Ammon's horn (tissue), 1 donor: Measurements from ENCODE around the gene INAFM2.

Experiments
- DNase-seq: peaks from one replicate; pipeline ENCODE4 v3.0.0-alpha.2; 2016; ENCODE audit warnings: low spot score

The INAFM2 gene

DNA sequence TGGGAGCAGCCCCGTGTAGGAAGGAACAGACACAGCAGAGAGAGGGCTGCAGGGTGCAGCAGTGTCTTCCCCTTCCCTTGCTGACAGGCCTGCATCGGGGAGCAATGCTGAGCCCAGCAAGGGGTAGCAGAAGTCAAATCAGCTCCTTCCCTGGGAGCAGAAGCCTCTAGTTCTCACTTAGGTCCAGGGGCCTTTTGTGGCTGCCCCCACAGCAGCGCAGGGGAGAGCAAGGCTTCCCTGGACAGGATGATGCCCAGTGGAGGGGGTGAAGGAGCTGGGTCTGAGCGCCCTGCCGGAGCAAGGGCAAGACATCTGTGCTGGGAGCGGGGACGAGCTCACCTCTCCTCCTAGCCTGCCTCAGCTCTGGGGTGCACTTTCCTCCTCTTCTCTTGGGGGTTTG lies 16.6 kb upstream of the INAFM2 start:
- DNase-seq = no peak

DNA sequence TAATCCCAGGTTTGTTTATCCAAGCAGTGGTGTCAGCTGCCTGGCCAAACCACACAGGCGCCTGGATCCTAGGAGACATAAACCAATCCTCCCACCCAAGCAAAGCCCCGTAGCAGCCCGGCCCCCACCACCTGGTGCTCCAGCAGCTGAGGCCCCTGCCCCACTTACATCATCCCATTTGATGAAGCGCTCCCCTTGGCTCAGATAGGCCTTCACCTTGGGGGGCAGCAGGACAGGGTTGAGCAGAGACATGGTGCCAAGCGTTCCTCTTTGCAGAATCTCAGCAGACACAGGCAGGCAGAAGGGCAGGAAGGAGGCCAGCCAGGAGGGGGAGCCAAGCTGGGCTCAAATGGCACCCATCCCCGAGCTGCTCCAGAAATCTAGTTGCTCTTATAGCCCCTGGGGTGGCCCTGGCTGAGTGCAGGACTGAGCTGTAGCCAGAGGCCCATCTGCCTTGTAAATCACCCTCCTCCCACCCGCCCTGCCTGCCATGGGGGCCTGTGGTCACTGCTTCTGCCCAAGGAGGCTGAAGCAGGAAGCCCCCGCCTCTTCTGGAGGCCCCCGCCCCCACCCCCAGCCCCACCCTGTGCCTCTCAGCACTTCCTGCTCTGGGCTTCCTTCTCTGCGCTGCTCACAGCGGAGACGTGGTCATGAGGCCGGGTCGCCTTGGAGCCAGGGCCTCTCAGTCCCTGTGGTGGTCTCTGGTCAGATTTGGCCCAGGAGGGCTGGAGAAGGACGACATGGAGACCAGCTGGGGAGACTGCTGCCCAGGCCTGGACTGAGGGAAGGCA lies 15.9 kb upstream of the INAFM2 start, which contains the start of gene PLCB2:
Gene PLCB2 (minus strand): TSS at position 515 of the 791 bp plus-strand sequence. CDS start 263 bp downstream, at position 252.
- peak; percentile 62 for DNase-seq

DNA sequence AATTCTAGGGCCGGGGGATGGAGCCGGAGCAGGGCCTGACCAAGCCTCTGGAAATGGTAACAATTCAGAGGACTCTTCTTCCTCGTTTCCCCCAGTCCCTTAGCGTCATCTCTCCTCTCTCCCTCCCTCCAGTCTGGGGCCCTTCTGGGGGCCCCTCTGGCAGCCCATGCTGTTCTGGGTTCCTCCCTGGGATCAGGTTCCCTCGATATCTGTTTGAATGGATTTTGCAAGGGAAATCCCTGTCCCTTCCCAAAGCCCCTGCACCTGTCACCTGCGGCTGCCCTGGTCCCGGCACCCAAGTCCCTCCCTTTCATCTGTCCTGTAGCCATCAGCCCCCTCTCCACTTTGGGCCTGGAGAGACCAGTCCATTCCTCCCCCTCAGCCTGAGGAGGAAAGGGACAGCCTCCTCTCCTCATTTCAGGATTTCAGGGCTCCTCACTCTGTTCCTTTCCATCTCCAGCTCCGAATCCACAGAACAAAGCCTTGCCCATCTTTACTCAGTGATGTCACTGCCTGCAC lies 14.1 kb upstream of the INAFM2 start:
- no peak for DNase-seq

DNA sequence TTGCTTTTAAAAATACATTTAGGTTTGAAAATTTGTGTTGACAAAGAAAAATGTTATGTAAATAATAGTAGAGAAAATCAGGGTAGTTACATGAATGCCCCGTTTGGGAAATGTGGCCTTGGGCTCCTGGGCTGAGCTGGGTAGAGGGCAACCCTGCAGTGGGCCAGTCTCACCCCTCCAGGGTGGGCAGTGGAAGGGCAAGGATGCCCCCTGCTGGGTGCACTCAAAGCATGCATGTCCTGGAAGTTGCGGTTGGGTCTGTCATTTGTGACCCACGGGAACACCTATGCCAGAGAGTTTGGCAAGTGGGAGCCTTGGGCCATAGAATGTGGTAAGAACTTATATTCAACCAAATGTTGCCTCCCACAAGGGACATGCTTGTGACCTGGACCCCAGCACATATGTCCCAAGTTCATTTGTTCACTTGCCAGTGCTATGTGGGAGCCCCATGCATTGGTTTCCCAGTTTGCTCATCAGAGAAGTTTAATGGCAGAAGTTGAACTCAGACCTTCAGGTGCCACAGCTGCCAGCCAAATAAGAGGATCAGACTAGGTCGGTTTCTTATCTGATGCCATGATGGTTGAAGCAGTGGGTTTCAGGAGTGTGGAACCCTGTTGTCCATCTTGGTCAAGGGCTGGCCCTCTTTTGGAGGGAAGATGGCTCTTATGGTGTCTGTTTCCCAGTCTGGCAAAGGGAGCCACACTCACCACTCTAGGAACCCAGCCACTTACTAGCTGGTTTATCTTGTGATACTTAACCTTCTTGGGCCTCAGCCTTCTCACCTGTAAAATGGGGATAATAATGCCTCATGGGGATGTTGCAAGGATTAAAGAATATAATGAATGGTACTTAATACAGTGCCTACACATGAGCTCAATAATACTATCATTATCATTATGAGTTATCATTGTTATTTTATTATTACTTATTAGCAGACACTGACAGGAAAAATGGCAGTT lies 13.2 kb upstream of the INAFM2 start:
- DNase-seq = peak; percentile 72

DNA sequence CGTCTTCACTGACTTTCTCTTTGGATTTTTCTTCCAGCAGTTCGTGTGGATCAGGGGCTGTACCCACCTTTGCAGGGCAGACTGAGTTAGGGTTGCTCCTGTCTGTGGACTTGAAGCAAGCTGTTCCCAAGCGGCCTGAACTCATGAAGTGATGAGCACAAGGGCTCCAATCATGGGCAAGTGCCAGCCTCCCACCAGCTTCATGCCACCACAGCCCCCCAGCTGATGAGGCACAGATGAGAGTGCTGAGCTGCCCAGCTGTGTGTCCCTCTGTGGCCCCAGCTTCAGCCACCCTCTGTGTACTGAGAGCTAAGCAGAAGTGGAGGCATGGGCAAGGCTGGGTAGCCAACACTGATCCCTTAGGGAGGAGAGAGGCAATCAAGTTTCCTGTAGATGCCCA lies 12.5 kb upstream of the INAFM2 start:
- DNase-seq = no peak

DNA sequence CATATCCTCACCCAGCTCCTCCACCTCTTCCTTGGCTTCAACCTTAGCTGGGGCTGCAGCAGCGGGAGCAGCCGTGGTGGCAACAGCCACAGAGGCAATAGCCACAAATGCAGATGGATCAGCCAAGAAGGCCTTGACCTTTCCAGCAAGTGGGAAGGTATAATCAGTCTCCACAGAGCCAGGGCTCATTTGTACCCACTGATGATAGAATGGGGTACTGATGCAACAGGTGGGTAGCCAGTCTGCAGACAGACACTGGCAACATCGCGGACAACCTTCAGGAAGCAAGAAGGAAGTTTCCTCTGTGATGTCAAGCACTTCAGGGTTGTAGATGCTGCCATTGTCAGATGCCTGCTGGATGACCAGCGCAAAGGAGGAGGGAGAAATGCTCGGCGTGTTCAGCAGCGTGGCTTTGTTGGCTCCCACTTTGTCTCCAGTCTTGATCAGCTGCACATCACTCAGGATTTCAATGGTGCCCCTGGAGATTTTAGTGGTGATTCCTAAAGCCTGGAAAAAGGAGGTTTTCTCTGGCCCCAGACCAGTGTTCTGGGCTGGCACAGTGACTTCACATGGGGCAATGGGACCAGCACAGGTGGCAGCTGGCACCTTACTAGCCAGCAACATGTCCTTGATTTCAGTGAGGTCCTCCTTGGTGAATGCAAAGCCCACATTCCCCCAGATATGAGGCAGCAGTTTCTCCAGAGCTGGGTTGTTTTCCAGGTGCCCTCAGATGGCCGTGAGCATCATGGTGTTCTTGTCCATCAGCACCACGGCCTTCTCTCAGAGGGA lies 10.9 kb upstream of the INAFM2 start:
- DNase-seq = no peak

DNA sequence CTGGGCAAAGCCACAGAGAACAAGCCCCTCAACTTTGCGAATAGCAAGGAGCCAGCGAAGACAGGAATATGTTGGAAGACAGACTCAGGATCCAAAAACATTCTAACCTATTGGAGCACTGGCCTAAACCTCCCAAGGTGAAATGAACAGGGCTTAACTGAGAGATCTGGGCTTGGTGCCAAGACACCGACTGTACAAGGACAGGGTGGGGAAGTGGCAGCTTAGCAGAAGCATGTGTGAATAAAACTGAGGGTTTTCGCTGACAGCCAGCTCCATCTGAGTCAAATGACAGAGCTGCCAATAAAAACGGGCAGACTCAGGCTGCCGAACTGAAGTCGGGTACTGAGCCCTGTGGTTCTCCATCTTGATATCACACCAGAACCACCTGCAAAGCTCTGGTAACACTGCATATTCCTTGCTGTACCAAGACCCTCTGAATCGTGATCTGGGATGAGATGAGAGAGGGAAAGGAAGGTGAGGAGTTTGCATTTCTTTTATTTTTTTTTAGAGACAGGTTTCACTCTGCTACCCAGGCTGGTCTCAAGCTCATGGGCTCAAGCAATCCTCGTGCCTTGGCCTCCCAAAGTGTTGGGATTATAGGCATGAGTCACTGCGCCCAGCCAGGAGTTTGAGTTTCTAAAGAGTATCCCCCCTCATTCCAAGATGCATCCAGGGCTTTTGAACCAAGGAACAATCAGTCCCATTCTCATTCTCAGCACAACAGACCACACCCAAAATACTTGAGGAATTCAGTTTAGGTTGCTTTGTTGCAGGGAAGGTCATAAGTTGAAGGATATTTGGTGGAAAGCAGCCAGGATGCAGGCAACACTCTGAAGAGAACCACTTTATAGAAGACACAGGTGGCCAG lies 9.7 kb upstream of the INAFM2 start:
- peak; percentile 72 for DNase-seq

DNA sequence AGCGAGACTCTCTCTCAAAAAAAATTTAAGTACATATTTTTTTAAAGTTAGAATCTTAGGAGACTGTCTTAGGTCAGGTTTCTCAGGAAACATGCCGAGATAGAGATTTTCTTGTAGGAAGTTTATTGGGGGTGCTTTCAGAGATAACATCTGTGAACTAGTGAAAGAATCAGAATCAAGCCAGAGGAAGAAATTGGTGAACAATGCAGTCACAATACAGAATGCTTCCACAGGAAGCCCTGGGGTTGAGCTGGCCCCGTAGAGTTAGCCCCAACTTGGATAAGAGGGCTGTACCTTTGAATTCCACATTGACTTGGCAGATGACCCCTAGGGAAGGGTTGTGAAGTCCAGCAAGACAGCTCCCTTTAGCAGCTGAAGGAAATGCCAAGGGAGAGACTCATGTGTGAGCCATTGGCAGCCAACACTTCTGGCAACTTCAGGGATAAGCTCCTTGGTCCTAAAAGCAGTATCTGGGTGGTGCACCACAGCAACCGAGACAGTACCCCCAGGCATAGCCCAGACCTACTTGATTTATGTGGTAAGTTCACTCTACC lies 8.7 kb upstream of the INAFM2 start:
- DNase-seq = no peak

DNA sequence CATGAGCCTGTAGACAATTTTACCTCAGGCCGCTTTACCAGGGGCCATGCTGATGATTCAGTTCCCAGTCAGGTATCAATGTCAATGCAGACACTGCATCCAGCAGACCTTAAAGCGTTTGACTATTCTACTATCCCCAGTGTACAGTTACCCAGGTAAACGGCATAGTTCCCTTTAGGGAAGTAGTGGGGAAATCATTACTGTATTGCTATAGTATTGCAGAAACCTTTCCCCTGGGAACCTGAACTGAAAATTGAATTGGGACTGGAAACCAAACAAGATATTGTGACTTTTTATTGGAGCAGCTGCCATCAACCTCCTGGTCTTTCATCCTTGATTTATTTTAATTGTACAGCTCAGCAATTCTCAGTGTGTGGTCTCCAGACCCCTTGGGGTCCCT lies 6.6 kb upstream of the INAFM2 start:
- DNase-seq = no peak

DNA sequence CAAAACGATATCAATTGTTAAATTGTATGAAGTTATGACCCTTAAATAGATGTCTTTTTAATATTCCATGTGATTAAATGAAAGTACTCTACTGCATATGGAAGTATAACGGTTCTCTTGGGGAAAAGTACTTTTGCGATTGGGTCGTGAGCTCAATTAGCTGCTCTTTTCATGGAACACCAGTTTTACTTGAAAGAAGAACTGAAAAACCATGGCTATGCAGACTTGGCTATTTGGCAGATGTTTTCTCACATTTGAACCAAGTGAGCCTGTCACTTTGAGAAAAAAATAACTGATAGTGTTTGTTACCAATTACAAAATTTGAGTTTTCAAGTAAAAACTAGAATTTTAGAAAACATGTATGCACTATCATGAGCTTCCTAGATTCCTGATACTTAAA lies 5.9 kb upstream of the INAFM2 start:
- no peak for DNase-seq

DNA sequence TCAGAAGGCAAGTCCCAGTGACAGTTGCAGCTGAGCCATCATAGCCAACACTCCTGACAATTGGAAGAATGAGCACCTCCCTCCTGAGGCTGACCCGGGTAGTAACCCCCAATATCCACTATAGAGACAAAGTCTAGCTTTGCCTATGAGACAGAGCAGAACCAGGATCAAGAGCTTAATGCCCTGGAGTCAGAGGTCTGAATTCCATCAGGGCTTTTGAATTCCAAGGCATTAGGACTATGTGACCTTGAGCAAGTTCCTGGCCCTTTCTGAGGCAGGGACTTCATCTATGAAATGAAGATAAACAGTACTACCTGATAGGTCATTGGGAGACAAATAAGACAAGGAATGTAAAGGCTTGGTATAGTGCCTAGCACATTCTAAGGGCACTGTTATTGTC lies 3.1 kb upstream of the INAFM2 start:
- DNase-seq = no peak

DNA sequence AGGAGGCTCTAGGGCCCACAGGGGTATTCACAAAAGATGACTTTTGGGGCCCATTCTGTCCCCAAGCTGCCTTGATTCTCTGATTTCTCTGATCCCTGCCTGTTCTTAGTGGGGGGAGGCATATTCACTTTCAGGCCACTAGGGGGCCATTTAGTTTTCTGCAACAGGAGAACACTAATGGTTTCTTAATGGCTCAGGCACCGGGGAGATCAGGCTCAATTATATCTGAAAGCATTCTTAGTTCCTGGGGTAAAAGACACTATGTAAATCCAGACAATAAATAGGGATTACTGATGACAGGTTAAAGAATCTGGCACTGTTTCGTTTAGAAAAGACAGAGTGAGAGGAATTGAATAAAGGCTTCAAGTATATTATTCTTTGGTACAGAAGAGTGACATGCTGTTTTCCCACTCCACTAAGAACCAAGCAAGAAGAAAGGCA lies 2.5 kb upstream of the INAFM2 start:
- peak; percentile 77 for DNase-seq

DNA sequence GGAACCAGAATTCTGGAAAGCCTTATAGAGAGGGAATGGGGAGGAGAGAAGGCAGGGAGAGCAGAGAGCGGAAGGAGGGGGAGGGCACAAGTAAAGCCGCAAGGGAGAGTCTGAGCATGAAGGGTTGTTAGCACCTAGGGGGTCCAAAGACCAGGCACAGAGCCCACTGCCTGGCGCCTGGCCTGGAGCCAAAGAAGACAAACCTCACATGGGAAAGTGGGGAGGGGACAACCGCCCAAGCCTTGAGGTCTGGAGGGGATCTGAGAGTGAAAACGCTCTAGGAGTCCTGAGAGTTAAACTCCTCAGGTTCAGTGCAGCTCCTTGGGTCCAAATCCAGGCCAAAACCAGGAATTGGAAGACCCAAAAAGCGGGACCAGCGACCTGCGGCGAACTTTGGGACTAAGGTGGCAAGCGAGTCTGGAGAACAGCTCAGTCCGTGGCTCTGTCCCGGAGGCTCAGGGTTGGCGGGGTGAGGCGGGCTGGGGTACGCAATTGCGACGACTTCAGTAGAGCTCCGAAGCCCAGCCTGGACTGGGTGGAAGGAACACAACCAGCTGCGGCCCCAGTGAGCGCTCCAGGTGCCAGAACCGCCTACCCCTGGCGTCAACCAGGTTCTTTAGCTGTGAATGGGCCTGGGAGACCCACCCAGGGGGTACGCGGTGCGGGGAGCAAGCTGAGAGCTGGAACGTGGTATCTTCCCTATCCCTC lies 807 bp upstream of the INAFM2 start:
- no peak for DNase-seq

DNA sequence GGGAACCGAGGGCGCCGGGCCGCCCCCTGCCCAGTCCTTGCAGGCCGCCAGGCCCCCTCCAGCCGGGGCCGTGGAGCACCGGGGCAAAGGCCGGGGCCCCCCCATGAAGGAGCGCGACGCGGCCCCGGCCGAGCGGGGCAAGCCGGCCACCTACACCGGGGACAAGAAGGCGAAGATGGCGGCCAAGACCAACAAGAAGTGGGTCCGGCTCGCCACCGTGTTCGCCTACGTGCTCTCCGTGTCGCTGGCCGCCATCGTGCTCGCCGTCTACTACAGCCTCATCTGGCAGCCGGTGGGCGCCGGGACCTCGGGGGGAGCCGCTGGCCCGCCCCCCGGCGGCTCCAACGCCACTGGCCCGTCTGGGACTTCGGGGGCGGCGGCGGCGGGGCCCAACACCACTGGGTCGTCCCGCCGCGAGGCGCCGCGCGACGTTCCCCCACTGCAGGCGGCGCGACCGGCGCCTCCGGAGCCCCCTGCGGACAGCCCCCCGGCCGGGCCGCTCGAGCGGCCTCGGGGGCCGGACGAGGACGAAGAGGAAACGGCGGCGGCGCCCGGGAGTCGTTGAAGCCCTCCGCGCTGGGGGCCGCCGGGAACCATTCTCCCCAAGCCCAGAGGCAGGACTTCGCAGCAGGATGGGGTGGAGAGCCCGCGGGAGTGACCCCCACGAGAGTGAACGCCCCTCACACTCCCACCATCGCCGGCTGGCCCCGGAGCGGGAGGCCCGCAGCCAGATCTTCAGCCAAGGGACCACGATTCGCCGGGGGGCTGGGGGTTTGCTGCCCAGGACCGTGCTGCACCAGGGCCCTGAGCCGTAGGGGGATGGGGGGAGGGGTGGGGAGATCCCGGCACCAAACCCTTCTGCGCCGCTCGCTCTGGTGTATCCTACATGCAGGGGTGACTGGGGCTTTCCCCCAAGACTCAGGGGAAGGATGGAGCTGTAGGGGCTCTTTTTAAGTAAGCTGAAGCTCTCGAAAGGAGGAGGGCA lies 753 bp downstream of the INAFM2 start:
- no peak for DNase-seq

DNA sequence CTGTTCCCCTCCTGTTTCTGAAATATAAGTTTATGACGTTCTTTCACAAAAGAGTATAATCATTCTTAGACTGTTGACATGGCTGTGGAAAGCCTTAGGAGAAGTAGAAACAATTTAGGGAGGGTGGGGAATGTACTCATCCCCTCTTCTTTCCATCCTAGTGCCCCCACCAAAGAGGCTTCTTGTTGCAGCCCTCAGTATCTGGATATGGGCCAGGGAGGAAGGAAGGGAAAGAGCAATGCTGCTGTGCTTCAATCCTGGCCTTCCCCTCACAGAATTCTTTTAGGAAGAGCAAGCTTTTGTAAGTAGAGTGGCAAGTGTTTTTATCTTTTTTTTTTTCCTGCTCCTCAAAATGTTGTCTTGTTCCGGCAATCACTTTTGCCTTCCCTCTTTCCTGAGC lies 1.7 kb downstream of the INAFM2 start:
- DNase-seq = no peak

DNA sequence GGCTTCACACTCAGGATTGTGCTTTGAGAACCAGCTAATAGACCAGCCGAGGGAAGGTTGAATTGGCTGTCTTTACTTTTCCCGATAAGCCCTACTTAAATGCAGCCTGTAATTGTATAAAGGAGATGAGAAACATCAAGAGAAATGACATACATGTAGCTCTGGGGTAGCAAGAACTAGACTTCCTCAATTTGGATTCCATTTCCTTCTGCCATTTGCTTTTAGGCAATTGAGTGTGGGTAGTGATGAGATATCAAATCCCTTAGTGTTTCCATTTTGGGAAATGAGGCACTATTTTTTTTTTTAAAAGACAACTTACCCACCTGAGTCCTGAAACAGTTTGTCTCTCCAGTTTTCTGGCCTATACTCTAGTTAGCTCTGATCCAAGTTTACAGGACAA lies 2.2 kb downstream of the INAFM2 start:
- DNase-seq = no peak

DNA sequence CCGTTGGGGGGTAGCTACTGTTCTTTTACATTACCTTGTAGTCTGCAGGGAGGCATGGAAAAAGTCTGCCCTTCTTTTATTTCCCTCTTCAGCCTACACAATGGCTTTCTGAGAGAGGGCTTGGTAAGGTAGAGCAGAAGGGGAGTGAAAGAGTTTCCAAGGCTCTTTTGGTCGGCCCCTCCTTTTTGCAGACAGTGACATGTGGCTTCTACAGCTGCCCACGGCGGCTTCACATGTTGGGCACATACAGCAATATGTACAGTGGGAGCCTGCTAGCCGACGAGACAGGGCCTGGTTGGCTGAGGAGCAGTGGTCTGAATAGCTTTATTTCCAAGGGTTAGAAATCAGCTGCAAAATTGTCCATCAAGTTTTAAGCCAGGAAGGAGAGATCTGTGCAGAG lies 4.0 kb downstream of the INAFM2 start:
- DNase-seq = no peak

DNA sequence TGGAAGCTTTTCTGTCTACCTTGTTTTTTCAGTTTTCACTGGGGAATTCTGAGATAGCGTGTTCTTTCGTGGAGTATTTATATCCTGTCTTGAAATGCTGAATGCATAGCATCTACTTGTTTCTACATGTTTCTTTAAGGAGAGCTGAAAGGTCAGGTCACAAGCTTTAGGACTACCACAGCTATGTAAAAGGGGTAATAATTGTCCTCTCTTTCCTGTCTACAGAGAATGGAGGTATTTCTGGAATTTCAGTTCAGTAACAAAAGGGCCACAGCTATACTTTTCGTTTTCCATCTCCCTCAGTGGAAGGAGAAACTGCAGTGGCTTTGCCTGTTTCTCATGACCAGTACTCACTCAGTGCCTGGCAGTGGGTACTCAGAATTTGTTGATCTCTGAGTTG lies 4.7 kb downstream of the INAFM2 start:
- no peak for DNase-seq

DNA sequence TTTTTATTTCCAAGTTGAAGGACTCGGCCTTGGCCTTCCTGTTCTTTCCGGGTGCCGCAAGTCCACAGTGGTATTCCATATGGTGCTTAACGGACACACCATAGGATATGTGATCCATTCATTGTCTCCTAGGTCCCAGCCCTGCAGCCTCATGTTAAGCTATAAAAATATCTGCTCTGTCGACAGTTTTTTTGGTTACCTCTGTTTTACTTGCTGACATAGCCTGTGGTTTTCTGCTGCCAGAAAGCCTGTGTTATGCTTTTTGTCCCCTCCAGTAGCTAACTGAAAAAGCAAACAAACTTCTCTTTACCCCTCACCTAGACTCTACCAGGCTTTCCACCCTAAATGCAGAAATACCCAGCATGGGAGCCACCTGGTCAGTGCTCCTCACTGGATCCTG lies 5.3 kb downstream of the INAFM2 start:
- DNase-seq = no peak
